SU-DHL-6 (cell line): Measurements from ENCODE around the gene RGS13.

Source experiments
- EZH2phosphoT487 ChIP-seq: fragments of 200-600 bp; sonication (generic), shearing (Covaris generic); conservative IDR thresholded peaks from 2 replicates; pipeline ENCODE4 v1.6.1; 2018; ENCODE audit warnings: mild to moderate bottlenecking, antibody characterized with exemption, low read length, moderate library complexity, mixed read lengths
- TF ChIP-seq, protein P1 (sequence below): fragments of 200-600 bp; sonication (generic); IDR thresholded peaks from one replicate; pipeline ENCODE4 v1.5.1; 2017; ENCODE audit warnings: antibody characterized with exemption, mild to moderate bottlenecking, low read length, moderate library complexity; ENCODE audit not compliant: insufficient read depth, poor library complexity, severe bottlenecking

DNA sequence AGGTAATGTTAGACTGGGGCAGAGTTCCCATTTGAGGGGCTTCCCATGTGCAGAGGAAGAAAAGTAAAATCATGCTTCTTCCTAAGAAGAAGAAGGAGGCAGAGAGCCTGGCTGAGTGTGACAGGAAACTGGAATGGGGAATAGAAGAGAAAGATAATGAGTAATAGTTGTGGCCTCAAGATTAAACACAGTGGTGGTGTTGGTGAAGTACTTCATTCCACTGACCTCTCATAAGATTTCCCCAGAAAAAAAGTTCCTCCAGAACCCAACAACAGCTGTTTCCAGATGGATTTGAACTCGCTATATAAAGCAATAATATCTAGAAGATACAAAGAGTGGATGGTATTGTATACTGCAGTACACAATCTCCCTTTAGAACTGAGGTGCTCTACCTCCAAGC lies 47.4 kb upstream of the RGS13 start:
- TF ChIP-seq, protein P1, sequence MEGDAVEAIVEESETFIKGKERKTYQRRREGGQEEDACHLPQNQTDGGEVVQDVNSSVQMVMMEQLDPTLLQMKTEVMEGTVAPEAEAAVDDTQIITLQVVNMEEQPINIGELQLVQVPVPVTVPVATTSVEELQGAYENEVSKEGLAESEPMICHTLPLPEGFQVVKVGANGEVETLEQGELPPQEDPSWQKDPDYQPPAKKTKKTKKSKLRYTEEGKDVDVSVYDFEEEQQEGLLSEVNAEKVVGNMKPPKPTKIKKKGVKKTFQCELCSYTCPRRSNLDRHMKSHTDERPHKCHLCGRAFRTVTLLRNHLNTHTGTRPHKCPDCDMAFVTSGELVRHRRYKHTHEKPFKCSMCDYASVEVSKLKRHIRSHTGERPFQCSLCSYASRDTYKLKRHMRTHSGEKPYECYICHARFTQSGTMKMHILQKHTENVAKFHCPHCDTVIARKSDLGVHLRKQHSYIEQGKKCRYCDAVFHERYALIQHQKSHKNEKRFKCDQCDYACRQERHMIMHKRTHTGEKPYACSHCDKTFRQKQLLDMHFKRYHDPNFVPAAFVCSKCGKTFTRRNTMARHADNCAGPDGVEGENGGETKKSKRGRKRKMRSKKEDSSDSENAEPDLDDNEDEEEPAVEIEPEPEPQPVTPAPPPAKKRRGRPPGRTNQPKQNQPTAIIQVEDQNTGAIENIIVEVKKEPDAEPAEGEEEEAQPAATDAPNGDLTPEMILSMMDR = no peak
- TF ChIP-seq EZH2phosphoT487 = no peak
